K562 (cell line): Measurements from ENCODE around the gene CFAP53. TPM values are rescaled to one million over a fixed set of nuclear protein-coding genes. Genes with fewer than 3 reads are reported as not detected.
A peak's percentile ranks its signal among the peaks of the same experiment; 100 is the strongest.

Source experiments
- CBX1 ChIP-seq: sonication (generic); IDR thresholded peaks from 2 replicates; pipeline ENCODE4 v1.6.1; 2016; ENCODE audit warnings: antibody characterized with exemption, low read depth, mild to moderate bottlenecking
- FOSL1 ChIP-seq: fragments of 200-800 bp; sonication (Bioruptor generic); conservative IDR thresholded peaks from 2 replicates; pipeline ENCODE4 v1.6.1; 2016; ENCODE audit warnings: missing genetic modification characterization, missing compliant biosample characterization
- FOXA1 ChIP-seq: fragments of 450-650 bp; IDR thresholded peaks from 2 replicates; pipeline ENCODE4 v1.6.1; 2016; ENCODE audit warnings: mild to moderate bottlenecking, borderline replicate concordance
- NR2C2 ChIP-seq, 2 experiments: fragments of 200-800 bp in 1 of 2; sonication (Bioruptor generic) in 1 of 2; sonication (generic) in 1 of 2; formaldehyde crosslinking in 1 of 2; IDR thresholded peaks; 2 replicates each; pipeline versions ENCODE4 v1.6.1 to v1.8.0; 2016 to 2022; ENCODE audit warnings: mild to moderate bottlenecking in 1 of 2, missing compliant biosample characterization in 1 of 2, missing genetic modification characterization in 1 of 2, missing genetic modification reagents in 1 of 2
- PCBP2 ChIP-seq: fragments of 200-400 bp; formaldehyde crosslinking; IDR thresholded peaks from 2 replicates; pipeline ENCODE4 v1.6.1; 2018; ENCODE audit warnings: low read length, low read depth, mild to moderate bottlenecking, moderate library complexity; ENCODE audit not compliant: poor library complexity, severe bottlenecking
- PHB ChIP-seq: fragments of 250-450 bp; sonication (Bioruptor Pico); IDR thresholded peaks from 2 replicates; pipeline ENCODE4 v1.5.0; 2021
- TCF3 ChIP-seq: sonication (generic); formaldehyde crosslinking; IDR thresholded peaks from 2 replicates; pipeline ENCODE4 v1.4.0; 2020; ENCODE audit warnings: mild to moderate bottlenecking, missing genetic modification reagents
- ZNF347 ChIP-seq: fragments of 450-650 bp; formaldehyde crosslinking; IDR thresholded peaks from 2 replicates; pipeline ENCODE4 v1.4.0; 2020; ENCODE audit warnings: low read depth, mild to moderate bottlenecking, moderate library complexity
- ZNF584 ChIP-seq: fragments of 200-800 bp; sonication (Bioruptor generic); IDR thresholded peaks from 2 replicates; pipeline ENCODE4 v1.6.1; 2016; ENCODE audit warnings: low read depth, mild to moderate bottlenecking, missing genetic modification characterization, missing compliant biosample characterization
- polyA plus RNA-seq, 8 experiments: library from polyadenylated mRNA; depleted of rRNA in 4 of 8; stranded (reverse) in 5 of 8; unstranded in 3 of 8; fragments of >200 nt; fragmentation: Nextera tagmentation in 2 of 8; fragmentation: Illumina TruSeq in 1 of 8; extraction: Ambion mirVana in 2 of 8; extraction: Trizol in 1 of 8; gene quantifications; 2 replicates each; pipeline versions ENCODE4 v1.2.1 to v1.2.3, GENCODE V29; 2011 to 2014; ENCODE audit warnings: inconsistent platforms in 1 of 8, missing spikeins in 1 of 8
- total RNA-seq, 7 experiments: library from RNA; depleted of rRNA in 6 of 7; stranded (reverse); fragments of >200 nt in 6 of 7; fragmentation: Illumina TruSeq in 2 of 7; extraction: Trizol in 2 of 7; gene quantifications; 2 replicates each; pipeline versions ENCODE4 v1.2.1 to v1.2.3, GENCODE V29; 2011 to 2021; ENCODE audit warnings: low replicate concordance in 1 of 7
- TF ChIP-seq, protein P1 (sequence below), 2 experiments: fragments of 200-800 bp in 1 of 2; sonication (Bioruptor generic) in 1 of 2; sonication (generic) in 1 of 2; formaldehyde crosslinking in 1 of 2; IDR thresholded peaks in 1 of 2; conservative IDR thresholded peaks in 1 of 2; 2 replicates each; pipeline versions ENCODE4 v1.5.0 to v1.6.1; 2016 to 2020; ENCODE audit warnings: missing compliant biosample characterization in 1 of 2, missing genetic modification characterization in 1 of 2, missing genetic modification reagents in 1 of 2
- TF ChIP-seq, protein P2 (sequence below): fragments of 450-650 bp; IDR thresholded peaks from 2 replicates; pipeline ENCODE4 v1.6.1; 2016; ENCODE audit warnings: mild to moderate bottlenecking
- TF ChIP-seq, protein P3 (sequence below): fragments of 250-450 bp; sonication (Bioruptor Pico); IDR thresholded peaks from 2 replicates; pipeline ENCODE4 v1.9.0; 2021; ENCODE audit warnings: mild to moderate bottlenecking
- TF ChIP-seq, protein P4 (sequence below): sonication (generic); formaldehyde crosslinking; IDR thresholded peaks from 2 replicates; pipeline ENCODE4 v1.8.1; 2023; ENCODE audit warnings: mild to moderate bottlenecking, missing genetic modification reagents, moderate library complexity
- TF ChIP-seq, protein P5 (sequence below): sonication (generic); formaldehyde crosslinking; IDR thresholded peaks from 2 replicates; pipeline ENCODE4 v1.8.0; 2022; ENCODE audit warnings: mild to moderate bottlenecking, missing genetic modification reagents
- TF ChIP-seq, protein P6 (sequence below): fragments of 250-450 bp; sonication (Bioruptor Pico); IDR thresholded peaks from 2 replicates; pipeline ENCODE4 v1.4.0; 2020; ENCODE audit warnings: mild to moderate bottlenecking, moderate library complexity

The CFAP53 gene
- total and polyA plus RNA-seq, 9 of the 15 experiments (the other 6 are each of a cell fraction or from before 2014, with no cell fraction given): 0.21 to 1.9 (median 1.2) TPM

DNA sequence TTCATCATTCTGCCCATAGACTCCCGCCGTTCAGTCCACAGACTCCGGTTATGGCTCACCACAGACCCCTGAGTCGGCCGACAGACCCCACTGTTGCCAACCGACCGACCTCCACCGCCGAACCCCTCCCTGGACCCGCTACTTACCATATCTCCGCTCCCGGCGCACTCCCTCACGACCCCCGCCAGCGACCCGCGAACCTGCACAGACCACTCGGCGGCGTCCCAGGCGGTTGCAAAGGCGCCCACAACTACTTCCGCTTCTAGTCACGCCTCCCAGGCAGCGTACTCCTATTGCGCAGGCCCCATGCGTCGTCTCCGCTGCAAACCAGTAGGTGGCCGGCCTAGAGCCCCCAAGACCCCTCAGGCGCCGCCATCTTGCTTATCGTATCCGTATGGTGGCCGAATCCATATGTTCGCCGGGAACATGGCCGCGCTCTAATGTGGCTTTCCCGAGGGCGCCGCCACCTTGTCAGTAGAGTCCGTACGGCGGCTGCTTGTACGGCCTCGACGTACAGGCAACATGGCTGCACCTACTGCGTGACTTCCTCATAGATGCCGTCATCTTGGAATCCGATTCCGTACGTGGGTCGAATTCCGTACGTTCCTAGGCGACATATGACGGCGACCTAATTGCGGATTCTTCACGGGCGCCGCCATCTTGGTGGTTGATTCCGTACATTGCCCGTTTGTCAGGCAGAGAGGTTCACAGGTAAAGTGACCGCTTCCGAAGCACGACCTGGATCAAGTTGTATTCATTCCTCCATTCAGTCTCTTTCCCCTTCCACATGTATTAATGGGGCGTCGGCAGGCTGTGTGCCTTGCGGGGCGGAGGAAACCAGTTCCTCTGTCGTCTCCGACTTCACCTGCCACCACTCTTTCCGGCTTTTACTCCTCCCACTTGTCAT lies 21.4 kb upstream of the CFAP53 start, which contains the start of gene CXXC1 (continued):
- peak; percentile 99 for TF ChIP-seq ZNF584 (CRISPR knock-in tag)
- TF ChIP-seq, protein P1, sequence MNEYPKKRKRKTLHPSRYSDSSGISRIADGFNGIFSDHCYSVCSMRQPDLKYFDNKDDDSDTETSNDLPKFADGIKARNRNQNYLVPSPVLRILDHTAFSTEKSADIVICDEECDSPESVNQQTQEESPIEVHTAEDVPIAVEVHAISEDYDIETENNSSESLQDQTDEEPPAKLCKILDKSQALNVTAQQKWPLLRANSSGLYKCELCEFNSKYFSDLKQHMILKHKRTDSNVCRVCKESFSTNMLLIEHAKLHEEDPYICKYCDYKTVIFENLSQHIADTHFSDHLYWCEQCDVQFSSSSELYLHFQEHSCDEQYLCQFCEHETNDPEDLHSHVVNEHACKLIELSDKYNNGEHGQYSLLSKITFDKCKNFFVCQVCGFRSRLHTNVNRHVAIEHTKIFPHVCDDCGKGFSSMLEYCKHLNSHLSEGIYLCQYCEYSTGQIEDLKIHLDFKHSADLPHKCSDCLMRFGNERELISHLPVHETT (CRISPR knock-in tag; conservative IDR thresholded peaks at IDR 0.05 in 1 of 2, IDR thresholded peaks at IDR 0.05 in 1 of 2): peak in 1 of 2 experiments; percentile 98; a peak in 2 of 4 replicates
- TF ChIP-seq NR2C2 (CRISPR knock-in tag; IDR thresholded peaks at IDR 0.05): peak; percentile 14; the same call in 1 of the 2 replicates
- peak; percentile 97 for TF ChIP-seq NR2C2 (tag; IDR thresholded peaks at IDR 0.05)
- TF ChIP-seq ZNF347 (CRISPR knock-in tag): no peak
- TF ChIP-seq FOSL1 (tag): no peak; the same call in 1 of the 2 replicates
- no peak for TF ChIP-seq FOXA1
- no peak for TF ChIP-seq PCBP2
- no peak; the same call in 1 of the 2 replicates for TF ChIP-seq TCF3
- TF ChIP-seq, protein P2, sequence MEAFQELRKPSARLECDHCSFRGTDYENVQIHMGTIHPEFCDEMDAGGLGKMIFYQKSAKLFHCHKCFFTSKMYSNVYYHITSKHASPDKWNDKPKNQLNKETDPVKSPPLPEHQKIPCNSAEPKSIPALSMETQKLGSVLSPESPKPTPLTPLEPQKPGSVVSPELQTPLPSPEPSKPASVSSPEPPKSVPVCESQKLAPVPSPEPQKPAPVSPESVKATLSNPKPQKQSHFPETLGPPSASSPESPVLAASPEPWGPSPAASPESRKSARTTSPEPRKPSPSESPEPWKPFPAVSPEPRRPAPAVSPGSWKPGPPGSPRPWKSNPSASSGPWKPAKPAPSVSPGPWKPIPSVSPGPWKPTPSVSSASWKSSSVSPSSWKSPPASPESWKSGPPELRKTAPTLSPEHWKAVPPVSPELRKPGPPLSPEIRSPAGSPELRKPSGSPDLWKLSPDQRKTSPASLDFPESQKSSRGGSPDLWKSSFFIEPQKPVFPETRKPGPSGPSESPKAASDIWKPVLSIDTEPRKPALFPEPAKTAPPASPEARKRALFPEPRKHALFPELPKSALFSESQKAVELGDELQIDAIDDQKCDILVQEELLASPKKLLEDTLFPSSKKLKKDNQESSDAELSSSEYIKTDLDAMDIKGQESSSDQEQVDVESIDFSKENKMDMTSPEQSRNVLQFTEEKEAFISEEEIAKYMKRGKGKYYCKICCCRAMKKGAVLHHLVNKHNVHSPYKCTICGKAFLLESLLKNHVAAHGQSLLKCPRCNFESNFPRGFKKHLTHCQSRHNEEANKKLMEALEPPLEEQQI: no peak
- TF ChIP-seq, protein P3, sequence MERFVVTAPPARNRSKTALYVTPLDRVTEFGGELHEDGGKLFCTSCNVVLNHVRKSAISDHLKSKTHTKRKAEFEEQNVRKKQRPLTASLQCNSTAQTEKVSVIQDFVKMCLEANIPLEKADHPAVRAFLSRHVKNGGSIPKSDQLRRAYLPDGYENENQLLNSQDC (CRISPR knock-in tag): no peak
- TF ChIP-seq, protein P4, sequence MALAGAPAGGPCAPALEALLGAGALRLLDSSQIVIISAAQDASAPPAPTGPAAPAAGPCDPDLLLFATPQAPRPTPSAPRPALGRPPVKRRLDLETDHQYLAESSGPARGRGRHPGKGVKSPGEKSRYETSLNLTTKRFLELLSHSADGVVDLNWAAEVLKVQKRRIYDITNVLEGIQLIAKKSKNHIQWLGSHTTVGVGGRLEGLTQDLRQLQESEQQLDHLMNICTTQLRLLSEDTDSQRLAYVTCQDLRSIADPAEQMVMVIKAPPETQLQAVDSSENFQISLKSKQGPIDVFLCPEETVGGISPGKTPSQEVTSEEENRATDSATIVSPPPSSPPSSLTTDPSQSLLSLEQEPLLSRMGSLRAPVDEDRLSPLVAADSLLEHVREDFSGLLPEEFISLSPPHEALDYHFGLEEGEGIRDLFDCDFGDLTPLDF (CRISPR knock-in tag): no peak
- no peak for TF ChIP-seq PHB
- no peak for TF ChIP-seq CBX1
- TF ChIP-seq, protein P5, sequence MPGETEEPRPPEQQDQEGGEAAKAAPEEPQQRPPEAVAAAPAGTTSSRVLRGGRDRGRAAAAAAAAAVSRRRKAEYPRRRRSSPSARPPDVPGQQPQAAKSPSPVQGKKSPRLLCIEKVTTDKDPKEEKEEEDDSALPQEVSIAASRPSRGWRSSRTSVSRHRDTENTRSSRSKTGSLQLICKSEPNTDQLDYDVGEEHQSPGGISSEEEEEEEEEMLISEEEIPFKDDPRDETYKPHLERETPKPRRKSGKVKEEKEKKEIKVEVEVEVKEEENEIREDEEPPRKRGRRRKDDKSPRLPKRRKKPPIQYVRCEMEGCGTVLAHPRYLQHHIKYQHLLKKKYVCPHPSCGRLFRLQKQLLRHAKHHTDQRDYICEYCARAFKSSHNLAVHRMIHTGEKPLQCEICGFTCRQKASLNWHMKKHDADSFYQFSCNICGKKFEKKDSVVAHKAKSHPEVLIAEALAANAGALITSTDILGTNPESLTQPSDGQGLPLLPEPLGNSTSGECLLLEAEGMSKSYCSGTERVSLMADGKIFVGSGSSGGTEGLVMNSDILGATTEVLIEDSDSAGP (CRISPR knock-in tag): no peak
- TF ChIP-seq, protein P6, sequence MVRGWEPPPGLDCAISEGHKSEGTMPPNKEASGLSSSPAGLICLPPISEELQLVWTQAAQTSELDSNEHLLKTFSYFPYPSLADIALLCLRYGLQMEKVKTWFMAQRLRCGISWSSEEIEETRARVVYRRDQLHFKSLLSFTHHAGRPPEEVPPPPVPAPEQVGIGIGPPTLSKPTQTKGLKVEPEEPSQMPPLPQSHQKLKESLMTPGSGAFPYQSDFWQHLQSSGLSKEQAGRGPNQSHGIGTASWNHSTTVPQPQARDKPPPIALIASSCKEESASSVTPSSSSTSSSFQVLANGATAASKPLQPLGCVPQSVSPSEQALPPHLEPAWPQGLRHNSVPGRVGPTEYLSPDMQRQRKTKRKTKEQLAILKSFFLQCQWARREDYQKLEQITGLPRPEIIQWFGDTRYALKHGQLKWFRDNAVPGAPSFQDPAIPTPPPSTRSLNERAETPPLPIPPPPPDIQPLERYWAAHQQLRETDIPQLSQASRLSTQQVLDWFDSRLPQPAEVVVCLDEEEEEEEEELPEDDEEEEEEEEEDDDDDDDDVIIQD (CRISPR knock-in tag): no peak
